HCT116 (cell line): ENCODE measurements around the gene ITGB1BP1.

Experiments used
- CTCF ChIP-seq, 3 experiments: fragments of 200-600 bp in 1 of 3; sonication (generic) in 1 of 3; IDR thresholded peaks in 2 of 3; conservative IDR thresholded peaks in 1 of 3; 2 replicates each; pipeline ENCODE4 v1.5.1; 2012 to 2017; ENCODE audit warnings: low read depth in 2 of 3, low read length in 2 of 3, antibody characterized with exemption in 1 of 3, borderline replicate concordance in 1 of 3, control low read depth in 1 of 3, mild to moderate bottlenecking in 1 of 3, mixed read lengths in 1 of 3, mixed run types in 1 of 3, moderate library complexity in 1 of 3; ENCODE audit not compliant: insufficient read depth in 1 of 3
- EGR1 ChIP-seq: IDR thresholded peaks from 2 replicates; pipeline ENCODE4 v1.6.1; 2012; ENCODE audit warnings: low read depth
- POLR2A ChIP-seq: IDR thresholded peaks from 2 replicates; pipeline ENCODE4 v1.7.0; 2011; ENCODE audit warnings: borderline replicate concordance; ENCODE audit not compliant: insufficient read depth, insufficient read length; ENCODE audit errors: extremely low read depth

DNA sequence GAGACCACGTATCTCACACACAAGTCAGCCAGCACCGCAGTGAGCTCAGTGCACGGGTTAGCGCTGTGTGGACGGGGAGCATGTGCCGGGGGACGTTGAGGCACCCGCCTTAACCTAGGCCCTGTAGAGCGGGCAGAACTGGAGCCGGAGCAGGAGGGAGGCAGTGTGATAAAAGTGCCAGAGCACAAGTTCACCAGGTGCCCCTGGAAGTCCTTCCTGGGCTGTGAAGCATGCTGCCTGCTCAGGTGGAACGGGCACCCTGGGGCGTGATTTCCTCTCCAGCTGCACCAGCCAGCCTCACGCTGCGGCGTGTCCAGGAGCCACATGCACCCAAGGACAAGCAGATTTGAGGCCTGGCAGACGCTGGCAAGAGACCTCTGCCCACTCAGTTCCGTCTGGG is 50.3 kb downstream of the ITGB1BP1 start:
- no peak for TF ChIP-seq CTCF (IDR thresholded peaks at IDR 0.05 in 2 of 3, conservative IDR thresholded peaks at IDR 0.05 in 1 of 3; ENCODE audit: borderline replicate concordance in 1 of 3, insufficient read depth in 1 of 3, low read depth in 2 of 3, low read length in 2 of 3)
- TF ChIP-seq POLR2A: no peak
- TF ChIP-seq EGR1: no peak
